NCI-H460 (cell line): Measurements from ENCODE around the gene SGMS1. TPM values are rescaled to one million over a fixed set of nuclear protein-coding genes. Genes with fewer than 3 reads are reported as not detected.
"Not testable (repeated sequence)": the region's sequence is repeated elsewhere in the genome, so short reads cannot be mapped to it uniquely, and the experiment has no call there.

Experiments
- DNase-seq: peaks from one replicate; pipeline ENCODE4 v3.0.0-alpha.2; 2016; ENCODE audit warnings: low read depth; ENCODE audit errors: extremely low read depth
- total RNA-seq: library from RNA; depleted of rRNA; stranded (reverse); fragments of >200 nt; shearing (Covaris generic); gene quantifications from 2 replicates; pipeline ENCODE4 v1.2.3, GENCODE V29; 2014

SGMS1 gene
- total RNA-seq, 1 experiment from 2014 or later = 58.7 TPM

GRCh38 chr10:50541317-50541716, 82.4 kb downstream of the SGMS1 start:
- DNase-seq = no peak

GRCh38 chr10:50540826-50541122, 83.0 kb downstream of the SGMS1 start:
- DNase-seq = no peak

- no peak for DNase-seq
Observed at GRCh38 chr10:50540069-50540825, 83.5 kb downstream of the SGMS1 start.

- DNase-seq = no peak
Observed at GRCh38 chr10:50538555-50539398, 85.0 kb downstream of the SGMS1 start.

- no peak for DNase-seq
Observed at GRCh38 chr10:50536617-50537240, 87.0 kb downstream of the SGMS1 start.

GRCh38 chr10:50534748-50535376, 88.9 kb downstream of the SGMS1 start:
- not testable (repeated sequence) for DNase-seq

GRCh38 chr10:50533296-50533695, 90.5 kb downstream of the SGMS1 start:
- DNase-seq = no peak

- DNase-seq = no peak
Observed at GRCh38 chr10:50531388-50532077, 92.2 kb downstream of the SGMS1 start.

- DNase-seq = no peak
Observed at GRCh38 chr10:50529660-50530059, 94.1 kb downstream of the SGMS1 start.

GRCh38 chr10:50528206-50528605, 95.5 kb downstream of the SGMS1 start:
- no peak for DNase-seq

- no peak for DNase-seq
Observed at GRCh38 chr10:50527442-50528043, 96.2 kb downstream of the SGMS1 start.

- DNase-seq = no peak
Observed at GRCh38 chr10:50526185-50526584, 97.6 kb downstream of the SGMS1 start.

GRCh38 chr10:50523357-50523756, 100.4 kb downstream of the SGMS1 start:
- no peak for DNase-seq

GRCh38 chr10:50522908-50523307, 100.8 kb downstream of the SGMS1 start:
- DNase-seq = no peak

- DNase-seq = no peak
Observed at GRCh38 chr10:50520115-50520514, 103.6 kb downstream of the SGMS1 start.

- DNase-seq = no peak
Observed at GRCh38 chr10:50517626-50518025, 106.1 kb downstream of the SGMS1 start.

GRCh38 chr10:50516171-50516570, 107.6 kb downstream of the SGMS1 start:
- DNase-seq = no peak

GRCh38 chr10:50515420-50515819, 108.3 kb downstream of the SGMS1 start:
- no peak for DNase-seq

- no peak for DNase-seq
Observed at GRCh38 chr10:50514995-50515394, 108.8 kb downstream of the SGMS1 start.

GRCh38 chr10:50513956-50514355, 109.8 kb downstream of the SGMS1 start:
- DNase-seq = no peak
